ENCODE measurements around the gene UBE2J2.

Gene UBE2J2

DNA sequence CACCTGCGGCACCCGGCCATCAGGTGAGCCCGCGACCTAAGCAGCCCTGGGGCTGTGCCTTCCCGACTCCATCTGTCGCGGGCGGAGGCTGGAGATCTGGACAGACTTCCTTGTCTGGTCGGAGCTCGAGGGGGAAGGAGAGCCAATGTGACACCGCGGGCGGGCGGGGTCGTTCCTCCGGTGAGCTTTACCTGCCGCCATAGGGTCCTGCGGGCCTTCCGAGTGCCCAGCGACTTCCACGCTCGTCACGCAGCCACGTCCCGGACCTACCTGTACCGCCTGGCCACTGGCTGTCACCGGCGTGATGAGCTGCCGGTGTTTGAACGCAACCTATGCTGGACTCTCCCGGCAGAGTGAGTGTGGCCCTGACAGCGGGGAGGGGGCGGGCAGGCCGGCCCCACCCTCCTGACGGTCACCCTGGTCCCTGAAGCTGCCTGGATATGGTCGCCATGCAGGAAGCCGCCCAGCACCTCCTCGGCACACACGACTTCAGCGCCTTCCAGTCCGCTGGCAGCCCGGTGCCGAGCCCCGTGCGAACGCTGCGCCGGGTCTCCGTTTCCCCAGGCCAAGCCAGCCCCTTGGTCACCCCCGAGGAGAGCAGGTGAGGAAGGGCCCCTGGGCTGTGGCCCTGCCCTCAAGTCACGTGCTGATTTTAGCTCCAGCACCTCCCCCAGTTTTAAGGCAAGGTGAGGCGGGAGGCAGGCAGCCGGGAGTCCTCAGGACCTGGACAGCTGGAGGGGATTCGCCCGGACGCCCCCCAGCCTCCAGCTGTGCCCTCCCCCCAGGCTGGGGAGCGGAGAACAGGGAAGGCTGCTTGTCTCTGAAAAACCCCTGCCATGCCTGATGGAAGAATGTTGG lies 35.8 kb upstream of the UBE2J2 start:
- DNase-seq: no peak

DNA sequence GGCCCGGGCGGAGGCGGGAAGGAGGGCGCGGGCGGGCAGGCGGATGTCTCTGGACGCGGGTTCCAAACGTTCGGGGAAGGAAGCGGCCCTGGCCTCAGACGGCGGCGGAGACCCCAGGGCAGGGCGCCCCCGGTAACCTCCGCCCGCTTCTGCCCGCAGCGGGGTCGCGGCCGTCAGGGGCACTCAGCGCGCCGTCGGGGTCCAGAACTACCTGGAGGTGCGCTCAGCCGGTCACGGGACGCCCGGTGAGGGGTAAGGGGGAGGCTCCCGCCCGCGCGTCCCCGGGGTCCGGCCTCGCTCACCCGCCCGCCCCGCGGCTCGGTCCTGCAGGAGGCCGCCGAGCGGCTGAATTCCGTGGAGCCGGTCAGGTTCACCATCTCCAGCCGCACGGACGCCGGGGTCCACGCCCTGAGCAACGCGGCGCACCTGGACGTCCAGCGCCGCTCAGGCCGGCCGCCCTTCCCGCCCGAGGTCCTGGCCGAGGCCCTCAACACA lies 35.1 kb upstream of the UBE2J2 start:
- DNase-seq: no peak

DNA sequence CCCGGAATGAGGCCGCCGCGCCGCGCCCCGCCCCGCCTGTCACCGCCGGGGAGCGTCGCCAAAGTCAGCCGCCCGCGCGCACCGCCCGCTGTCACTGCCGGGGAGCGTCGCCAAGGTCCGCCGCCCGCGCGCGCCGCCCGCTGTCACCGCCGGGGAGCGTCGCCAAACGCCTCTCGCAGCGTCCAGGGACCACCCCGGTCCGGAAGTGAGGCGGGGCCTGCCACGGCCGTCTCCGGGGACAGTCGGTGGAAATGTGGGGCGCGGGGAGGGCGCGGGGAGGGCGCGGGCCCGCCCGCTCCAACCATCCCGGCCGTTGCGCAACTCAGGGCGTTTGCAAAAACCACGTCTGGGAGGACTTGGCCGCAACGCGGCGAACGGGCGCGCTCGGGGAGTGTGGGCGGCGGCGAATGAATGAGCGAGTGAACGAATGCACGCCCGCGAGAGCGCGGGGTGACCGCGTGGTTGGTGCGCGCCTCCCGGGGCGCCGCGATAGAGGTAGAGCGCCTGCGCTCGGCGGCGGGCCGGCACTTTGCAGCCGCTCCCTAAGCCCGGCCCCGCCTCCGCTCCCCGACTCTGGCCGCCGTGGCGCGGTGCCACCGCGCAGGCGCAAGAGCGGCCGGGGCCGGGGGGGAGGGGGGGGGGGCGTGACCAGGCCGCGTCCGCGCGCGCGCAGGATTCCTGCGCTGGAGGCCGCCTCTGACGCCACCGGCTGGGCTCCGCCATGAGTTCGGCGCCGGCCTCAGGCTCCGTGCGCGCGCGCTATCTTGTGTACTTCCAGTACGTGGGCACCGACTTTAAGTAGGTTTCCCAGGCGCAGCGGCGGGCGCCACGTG lies 34.5 kb upstream of the UBE2J2 start, which contains the start of the genes ACAP3 and PUSL1:
Gene ACAP3, minus strand, starts transcription at position 8 of the 833 bp plus-strand sequence. CDS start 115 bp downstream, outside the sequence.
Gene PUSL1, plus strand, starts transcription at position 675 of the 833 bp plus-strand sequence. Its CDS starts 47 bp downstream, at position 722.
- DNase-seq: peak; percentile 89

- no peak for DNase-seq
Observed at GRCh38 chr1:1307261-1307922, 33.7 kb upstream of the UBE2J2 start.

- no peak for DNase-seq
Observed at GRCh38 chr1:1306661-1307260, 33.1 kb upstream of the UBE2J2 start.

GRCh38 chr1:1306070-1306660 lies 32.5 kb upstream of the UBE2J2 start:
- no peak for DNase-seq

- peak; percentile 60 for DNase-seq
Observed at GRCh38 chr1:1305300-1306069, 31.8 kb upstream of the UBE2J2 start.

GRCh38 chr1:1304331-1305299 lies 31.0 kb upstream of the UBE2J2 start:
- no peak for DNase-seq

DNA sequence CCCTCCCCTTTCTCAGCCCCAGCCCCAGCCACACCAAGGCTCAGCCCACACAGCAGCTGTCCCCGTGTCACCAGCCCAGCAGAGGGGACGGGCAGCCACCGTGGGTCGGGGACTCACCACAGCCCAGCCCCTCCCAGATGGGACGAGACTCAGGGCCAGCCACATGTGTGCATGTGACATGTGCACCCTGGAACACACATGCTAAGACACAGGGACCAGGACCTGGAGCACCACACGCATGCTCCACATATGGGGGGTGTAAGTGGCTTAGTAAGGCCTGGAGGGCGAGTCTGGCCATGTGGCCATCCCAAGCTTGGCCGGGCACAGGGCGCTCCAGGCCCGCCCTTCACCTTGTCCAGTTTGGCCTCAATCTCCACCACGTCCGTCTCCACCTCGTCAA lies 30.1 kb upstream of the UBE2J2 start:
- no peak for DNase-seq

DNA sequence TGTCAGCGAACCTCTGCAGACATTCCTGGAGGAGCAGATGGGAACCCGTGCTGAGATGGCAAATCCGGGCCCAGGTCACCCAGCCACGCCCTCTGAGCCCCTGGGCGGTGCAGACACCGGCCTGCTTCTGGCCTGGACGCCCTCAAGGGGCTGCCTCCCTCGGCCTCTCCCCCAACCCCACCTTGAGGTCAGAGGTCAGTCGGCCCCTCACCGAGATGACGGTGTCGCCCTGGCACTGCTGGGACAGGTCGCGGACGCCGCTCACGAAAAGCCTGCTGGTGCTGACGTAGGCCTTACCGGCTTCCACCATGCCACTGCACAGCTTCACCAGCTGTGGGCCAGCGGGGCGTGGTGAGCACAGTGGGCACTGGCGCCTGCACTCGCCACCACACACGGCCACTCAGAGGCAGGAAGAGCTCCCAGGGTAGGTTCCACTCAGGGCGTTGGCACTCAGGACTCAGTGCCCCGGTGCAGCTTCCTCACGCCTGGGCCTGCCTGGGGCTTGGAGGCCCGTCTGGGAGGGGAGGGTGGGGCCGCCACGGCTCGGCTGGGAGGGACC lies 29.4 kb upstream of the UBE2J2 start:
- DNase-seq: no peak

GRCh38 chr1:1302006-1302430 lies 28.4 kb upstream of the UBE2J2 start:
- no peak for DNase-seq

GRCh38 chr1:1300352-1300739 lies 26.7 kb upstream of the UBE2J2 start:
- DNase-seq: no peak

GRCh38 chr1:1299686-1300351 lies 26.2 kb upstream of the UBE2J2 start:
- DNase-seq: no peak

DNA sequence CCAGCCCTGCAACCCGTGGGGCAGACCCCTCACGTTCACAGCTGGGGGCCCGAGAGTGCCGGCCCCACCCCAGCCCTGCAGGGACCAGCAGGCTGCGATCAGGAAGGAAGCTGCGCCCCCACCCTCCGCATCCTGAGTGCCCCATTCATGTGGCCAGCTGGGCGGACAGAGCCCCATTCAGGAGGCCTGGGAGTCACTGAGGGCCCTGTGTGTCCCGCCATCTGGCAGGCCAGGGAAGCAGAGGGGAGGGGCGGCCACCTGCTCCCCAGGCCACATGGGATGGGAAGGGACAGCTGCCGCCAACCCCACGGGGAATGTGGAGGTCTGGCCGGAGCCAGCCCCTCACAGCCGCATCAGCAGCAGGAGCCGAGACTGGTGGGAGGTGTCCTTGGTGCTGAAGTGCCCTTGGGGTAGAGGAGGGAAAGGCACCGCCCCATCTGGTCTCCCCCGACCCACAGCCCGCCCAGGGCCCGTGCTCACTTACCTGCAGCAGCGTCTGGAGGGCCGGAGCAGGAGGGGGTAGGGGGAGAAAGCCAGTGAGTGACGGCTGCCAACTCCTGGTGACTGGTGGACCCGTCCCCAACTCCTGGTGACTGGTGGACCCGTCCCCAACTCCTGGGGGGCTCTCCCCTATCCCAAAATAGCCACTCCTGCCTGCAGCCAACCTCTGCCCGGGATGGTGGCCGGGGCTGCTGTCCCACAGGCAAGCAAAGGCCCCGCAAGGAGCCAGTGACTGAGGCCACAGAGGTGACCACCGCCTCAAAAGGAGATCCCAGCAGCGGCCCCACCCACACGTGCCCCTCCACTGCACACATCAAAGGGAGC lies 25.4 kb upstream of the UBE2J2 start:
- no peak for DNase-seq

DNA sequence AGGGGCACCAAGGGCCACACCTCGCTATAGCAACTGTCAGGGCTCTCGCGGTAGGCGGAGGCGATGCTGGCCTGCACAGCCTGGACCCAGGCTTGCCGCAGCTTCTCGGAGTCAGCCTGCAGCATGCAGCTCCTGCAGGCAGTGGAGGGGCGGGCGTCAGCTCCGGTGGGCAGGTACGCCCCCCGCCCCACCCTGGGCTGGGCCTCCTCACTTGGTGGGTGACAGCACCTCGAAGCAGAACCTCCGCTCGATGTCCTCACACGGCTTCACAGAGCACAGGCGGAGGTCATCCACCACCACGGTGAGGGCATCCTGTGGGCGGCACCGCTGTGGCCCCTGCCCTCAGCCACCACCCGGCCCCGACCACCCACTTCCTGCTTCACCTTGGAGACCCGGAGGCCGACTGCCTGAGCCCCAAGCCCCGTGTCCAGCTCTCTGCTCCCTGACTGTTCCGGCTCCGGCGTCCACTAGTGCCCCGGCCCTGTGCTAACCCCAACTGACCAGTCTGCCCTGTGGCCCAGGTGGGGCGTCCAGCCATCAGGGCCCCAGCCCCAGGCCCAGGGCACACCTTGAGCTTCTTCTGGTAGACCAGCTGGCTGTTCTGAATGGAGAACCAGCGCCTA lies 24.3 kb upstream of the UBE2J2 start:
- DNase-seq: no peak

DNA sequence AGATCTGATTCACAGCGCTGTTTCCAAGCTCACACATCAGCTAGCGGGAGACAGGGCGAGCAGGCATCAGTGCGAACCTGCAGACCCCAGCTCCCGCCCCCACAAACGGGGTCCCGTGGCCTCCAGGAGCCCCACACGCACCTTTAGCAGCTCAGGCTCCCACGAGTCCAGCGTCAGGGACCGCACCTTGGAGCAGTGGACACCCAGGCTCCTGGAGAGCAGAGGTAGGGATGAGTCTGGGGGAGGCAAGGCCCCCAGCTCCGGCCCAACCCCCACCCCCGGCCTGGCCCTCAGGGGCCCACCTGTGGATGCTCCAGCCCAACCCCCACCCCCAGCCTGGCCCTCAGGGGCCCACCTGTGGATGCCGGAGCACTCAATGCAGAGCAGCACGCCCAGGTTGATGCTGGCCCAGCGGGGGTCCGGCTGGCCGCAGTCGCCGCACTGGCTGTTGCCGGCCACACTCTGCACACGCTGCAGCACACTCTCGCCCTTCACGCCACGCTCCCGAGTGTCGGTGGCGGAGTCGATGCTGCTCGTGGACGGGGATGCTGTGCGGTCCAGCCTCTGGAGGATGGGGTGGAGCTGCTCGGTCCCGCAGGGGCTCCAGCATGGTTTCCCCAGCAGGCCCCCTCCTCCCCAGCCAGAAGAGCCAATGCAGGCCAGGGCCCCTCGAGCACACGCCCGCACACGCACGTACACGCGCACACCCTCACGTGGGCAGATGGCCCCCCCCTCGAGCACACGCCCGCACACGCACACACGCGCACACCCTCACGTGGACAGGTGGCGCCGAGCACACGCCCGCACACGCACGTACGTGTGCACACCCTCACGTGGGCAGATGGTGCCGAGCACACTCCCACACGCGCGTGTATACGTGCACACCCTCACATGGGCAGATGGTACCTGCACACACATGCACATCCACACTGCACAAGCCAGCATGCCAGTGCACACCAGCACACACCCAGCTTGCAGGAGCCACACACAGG lies 22.7 kb upstream of the UBE2J2 start:
- DNase-seq: no peak

Data from MV-4-11 (cell line).